ENCODE measurements around the gene WDR33.

GRCh38 chr2:127680706-127681287 lies 130.2 kb downstream of the WDR33 start:
- TF ChIP-seq CTCF (IDR thresholded peaks at IDR 0.05; ENCODE audit: borderline replicate concordance, extremely low read depth, low read length, poor library complexity, severe bottlenecking) (no peak), EZH2 (IDR thresholded peaks at IDR 0.05; ENCODE audit: borderline replicate concordance, low read depth, low read length, severe bottlenecking) (no peak)

Data from DND-41 (cell line).